ENCODE results near the gene POTEM.
"Not testable (repeated sequence)": the region's sequence is repeated elsewhere in the genome, so short reads cannot be mapped to it uniquely, and the experiment has no call there.

DNA sequence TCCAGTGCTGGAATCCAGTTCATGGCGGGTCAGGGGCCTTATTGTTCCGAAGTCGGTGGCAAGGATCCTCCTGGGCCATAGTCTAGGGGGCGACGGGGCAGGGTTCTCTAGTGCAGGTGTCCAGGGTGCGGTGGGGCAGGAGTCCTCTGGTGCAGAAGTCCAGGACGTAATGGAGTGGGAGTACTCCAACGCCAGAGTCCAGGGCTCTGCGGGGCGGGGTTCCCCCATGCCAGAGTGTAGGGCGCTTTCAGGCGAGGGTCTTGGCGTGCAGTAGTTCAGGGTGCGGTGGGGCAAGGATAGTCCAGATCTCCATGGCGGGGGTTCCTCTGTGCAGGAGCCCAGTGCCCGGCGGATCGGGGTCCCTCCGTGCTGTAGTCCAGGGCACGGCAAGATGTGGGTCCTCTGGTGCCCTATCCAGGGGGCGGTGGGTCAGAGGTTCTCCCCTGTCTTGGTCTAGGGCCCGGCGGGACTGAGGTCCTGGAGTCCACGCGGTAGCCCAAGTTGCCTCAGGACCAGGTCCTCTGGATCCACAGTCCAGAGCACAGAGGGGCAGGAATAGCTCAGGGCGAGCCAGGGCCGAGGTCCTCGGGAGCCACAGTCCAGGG lies 70.9 kb downstream of the POTEM start:
- TF ChIP-seq EZH2 (IDR thresholded peaks at IDR 0.05; ENCODE audit: insufficient read depth, poor library complexity, severe bottlenecking); EZH2phosphoT487 (IDR thresholded peaks at IDR 0.05; ENCODE audit: insufficient read depth, low read depth): not testable (repeated sequence)

Data from GM23248 (cell line).